GM12875 (cell line): Measurements from ENCODE around the gene HDAC4.

Source experiments
- H3K4me3 ChIP-seq: one replicate; pipeline ENCODE4 v1.5.1; 2011; ENCODE audit warnings: low read depth, low read length, control low read depth
- CTCF ChIP-seq: IDR thresholded peaks from 2 replicates; pipeline ENCODE4 v1.5.1; 2011; ENCODE audit warnings: low read depth, mild to moderate bottlenecking, control low read depth, inconsistent platforms, low read length, moderate library complexity, borderline replicate concordance; ENCODE audit not compliant: insufficient read depth

The HDAC4 gene

DNA sequence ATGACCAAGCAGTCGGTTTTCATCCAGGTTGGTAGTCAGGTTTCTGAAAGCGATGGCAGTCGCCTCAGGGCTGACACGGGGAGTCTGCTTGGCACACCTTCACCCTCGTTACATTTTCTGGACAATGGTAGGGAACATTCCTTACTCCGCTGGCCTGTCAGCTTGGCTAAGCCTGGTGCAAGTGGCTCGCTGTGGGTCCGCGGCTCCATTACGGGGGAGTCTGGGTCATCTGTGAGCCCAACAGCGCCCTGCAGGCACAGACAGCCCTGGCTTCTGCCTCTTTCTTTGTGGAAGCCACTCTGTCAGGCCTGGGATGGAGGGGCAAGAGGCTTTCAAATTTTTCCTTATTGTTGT is 95.6 kb downstream of the HDAC4 start:
- no peak overlapping the region for H3K4me3 ChIP-seq
- TF ChIP-seq CTCF = no peak

GRCh38 chr2:239304533-239305221 is 96.1 kb downstream of the HDAC4 start:
- H3K4me3 ChIP-seq = no peak overlapping the region
- no peak for TF ChIP-seq CTCF

DNA sequence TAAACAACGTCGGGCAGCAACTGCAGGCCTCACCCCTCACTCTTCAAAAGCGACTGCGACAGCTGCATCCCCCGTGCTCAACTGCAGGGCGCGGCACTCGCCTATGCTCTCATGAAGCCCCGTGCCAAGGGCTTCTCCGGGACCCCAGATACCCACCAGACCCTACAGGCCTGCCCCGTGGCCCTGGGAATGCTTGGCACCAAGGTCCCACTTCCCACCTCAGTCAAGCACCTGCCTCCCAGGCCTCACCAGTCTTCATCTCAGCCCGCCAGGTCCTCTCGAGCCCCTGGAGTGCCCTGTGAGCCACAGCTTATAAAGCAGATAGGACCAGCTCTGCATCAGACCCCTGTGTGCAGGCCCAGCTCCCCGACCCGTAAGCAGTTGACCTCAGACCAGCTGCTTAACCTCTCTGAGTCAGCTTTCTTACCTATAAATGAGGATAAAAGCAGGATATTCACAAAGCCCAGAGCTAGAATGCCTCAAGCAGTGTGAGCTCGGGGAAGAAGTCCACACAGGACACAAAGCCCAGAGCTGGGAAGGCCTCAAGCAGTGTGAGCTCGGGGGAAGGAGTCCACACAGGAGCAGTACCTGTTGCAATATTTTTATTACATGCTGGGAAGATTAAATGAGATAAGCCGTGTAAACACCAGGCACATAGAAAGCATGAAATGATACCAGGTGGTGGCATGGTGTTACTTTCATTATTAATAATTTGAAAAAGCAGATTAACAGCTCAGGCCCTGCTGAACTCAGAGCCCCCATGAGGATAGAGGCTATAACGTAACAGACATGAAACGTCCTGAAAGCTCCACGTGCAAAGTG is 96.9 kb downstream of the HDAC4 start:
- no peak overlapping the region for H3K4me3 ChIP-seq
- no peak for TF ChIP-seq CTCF

- no peak overlapping the region for H3K4me3 ChIP-seq
- no peak for TF ChIP-seq CTCF
Measured at GRCh38 chr2:239302808-239303557, 97.8 kb downstream of the HDAC4 start.

DNA sequence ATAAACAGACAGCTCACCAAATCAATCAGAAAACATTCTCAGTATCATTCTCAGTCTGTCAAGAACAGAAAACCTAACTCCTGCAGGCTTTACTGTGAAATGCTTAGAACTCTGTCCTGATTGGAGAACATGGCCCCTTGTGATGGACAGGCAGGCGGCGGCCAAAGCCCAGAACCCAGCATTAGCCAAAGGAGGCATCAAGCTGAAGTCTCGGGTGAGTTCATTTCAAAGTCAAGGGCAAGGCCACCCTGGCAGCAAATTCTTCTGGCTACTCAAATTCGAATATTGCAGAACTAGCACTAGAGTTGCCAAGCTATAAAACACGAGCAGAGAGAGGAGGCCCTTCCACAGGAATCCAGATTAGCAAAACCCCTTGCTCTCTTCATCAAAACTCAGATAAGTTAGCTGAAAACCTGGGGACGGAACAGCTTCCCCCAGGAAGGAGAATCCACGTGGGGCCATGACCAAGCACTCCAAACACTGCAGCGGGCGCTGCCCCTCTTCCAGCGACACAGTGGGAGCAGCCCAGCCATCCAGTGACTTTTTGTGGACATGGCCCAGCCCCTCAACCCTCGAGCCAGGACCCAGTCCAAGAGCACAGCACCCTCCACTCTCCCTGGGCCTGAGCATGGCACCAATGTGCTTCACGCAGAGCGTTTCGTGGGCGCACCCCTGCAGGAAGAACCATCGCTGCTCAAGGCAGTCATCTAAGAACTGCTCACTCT is 98.6 kb downstream of the HDAC4 start:
- no peak for TF ChIP-seq CTCF
- no peak overlapping the region for H3K4me3 ChIP-seq

DNA sequence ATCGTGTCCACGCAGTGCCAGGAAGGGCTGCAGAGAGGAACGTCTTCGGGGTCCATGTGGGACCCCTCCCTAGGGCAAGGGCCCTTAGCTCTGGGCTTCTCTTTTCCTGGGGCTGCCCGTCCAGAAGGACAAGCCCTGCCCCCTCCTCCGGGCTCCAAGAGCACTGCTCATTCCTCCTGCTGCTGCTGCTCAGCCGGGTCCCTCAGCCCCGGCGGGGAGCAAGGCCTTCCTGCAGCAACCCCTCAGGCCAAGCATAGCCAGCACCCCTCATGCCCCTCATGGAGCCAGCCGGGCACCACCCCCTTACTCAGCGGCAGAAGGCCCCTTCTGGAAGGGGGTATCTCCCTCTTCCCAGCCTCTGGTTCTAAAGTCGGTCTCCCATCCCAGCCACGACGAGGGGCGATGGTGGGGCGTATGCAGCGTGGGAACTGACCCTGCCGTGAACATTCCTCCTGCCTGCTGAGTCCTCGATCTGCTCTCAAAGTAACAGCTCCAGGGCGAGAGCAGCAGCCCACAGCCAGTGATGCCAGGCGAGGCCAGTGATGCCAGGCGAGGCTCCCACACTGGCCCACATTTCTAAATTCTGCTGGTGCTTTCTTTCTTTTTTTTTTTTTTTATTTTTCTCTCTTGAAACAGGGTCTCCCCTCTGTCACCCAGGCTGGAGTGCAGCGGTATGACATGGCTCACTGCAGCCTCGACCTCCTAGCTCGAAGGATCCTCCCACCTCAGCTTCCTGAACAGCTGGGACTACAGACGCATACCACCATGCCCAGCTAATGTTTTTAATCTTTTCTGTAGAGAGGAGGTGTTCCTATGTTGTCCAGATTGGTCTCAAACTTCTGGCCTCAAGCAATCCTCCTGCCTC is 99.7 kb downstream of the HDAC4 start:
- TF ChIP-seq CTCF = no peak
- no peak overlapping the region for H3K4me3 ChIP-seq
